Upper lobe of right lung (tissue), 1 donor: ENCODE data around the gene DUSP6. TPM values are rescaled to one million over a fixed set of nuclear protein-coding genes. Genes with fewer than 3 reads are reported as not detected.

Experiments
- ATAC-seq: fragments of 200-7000 bp; cut with Tn5 transposase; one replicate; pipeline ENCODE4 v1.9.1; 2020; ENCODE audit warnings: mild to moderate bottlenecking, moderate library complexity
- DNase-seq: peaks from one replicate; pipeline ENCODE4 v3.0.0-alpha.2; 2020
- H3K27ac ChIP-seq: fragments of 200-600 bp; one replicate; pipeline ENCODE4 v1.8.0; 2022
- H3K27me3 ChIP-seq: fragments of 200-600 bp; one replicate; pipeline ENCODE4 v1.8.0; 2022; ENCODE audit warnings: mild to moderate bottlenecking
- H3K36me3 ChIP-seq: fragments of 200-600 bp; one replicate; pipeline ENCODE4 v1.8.0; 2022
- H3K4me1 ChIP-seq: fragments of 200-600 bp; one replicate; pipeline ENCODE4 v1.8.0; 2022
- H3K4me3 ChIP-seq: fragments of 200-600 bp; one replicate; pipeline ENCODE4 v1.8.0; 2022; ENCODE audit warnings: mild to moderate bottlenecking
- H3K9me3 ChIP-seq: fragments of 200-600 bp; one replicate; pipeline ENCODE4 v1.8.0; 2022
- CTCF ChIP-seq: fragments of 200-600 bp; IDR thresholded peaks from one replicate; pipeline ENCODE4 v1.8.0; 2022; ENCODE audit warnings: antibody characterized with exemption
- intact Hi-C: fragments of 100-400 bp; cut with DNase I; formaldehyde crosslinking; loops from one replicate; pipeline ENCODE4 v1.11.0; 2022
- total RNA-seq: library from RNA; stranded (reverse); fragmentation: NEBNext Ultra II Directional; extraction: Animal tissue kit (Norgen Biotek cat#: 25700); gene quantifications from one replicate; pipeline ENCODE4 v1.2.1, GENCODE V29; 2021
- donor health status: DM: no; HTN: yes; CAD: no; lungs with severe emphysema.

The DUSP6 gene
- total RNA-seq, 1 donor from 2014 or later = 110 TPM

- Histone ChIP-seq H3K9me3 (no peaks in the 10 kb centered on the region), H3K27ac (peak overlapping the region; percentile 55), H3K4me3 (no peak overlapping the region), H3K27me3 (no peaks in the 10 kb centered on the region), H3K4me1 (peaks cover 40% of the 10 kb centered on the region), H3K36me3 (no peaks in the 10 kb centered on the region)
- ATAC-seq = no peak
- no peak for TF ChIP-seq CTCF
- no peak for DNase-seq
- intact Hi-C loops = no loop called here
These were observed 32.5 kb upstream of the DUSP6 start for GRCh38 chr12:89384807-89385206.

- no peaks in the 10 kb centered on the region for H3K36me3 ChIP-seq
- ATAC-seq (peak; percentile 79), DNase-seq (no peak)
- H3K9me3 ChIP-seq = no peaks in the 10 kb centered on the region
- H3K4me1 ChIP-seq = peaks cover 34% of the 10 kb centered on the region
- H3K27me3 ChIP-seq = no peaks in the 10 kb centered on the region
- H3K27ac ChIP-seq = peak overlapping the region; percentile 55
- intact Hi-C loops = no loop called here
- TF ChIP-seq CTCF = no peak
- H3K4me3 ChIP-seq = no peak overlapping the region
These were observed 31.9 kb upstream of the DUSP6 start for GRCh38 chr12:89384050-89384758.

GRCh38 chr12:89383235-89384049, 31.1 kb upstream of the DUSP6 start:
- no peaks in the 10 kb centered on the region for H3K36me3 ChIP-seq
- peak overlapping the region; percentile 55 for H3K27ac ChIP-seq
- DNase-seq (no peak), ATAC-seq (peak; percentile 38)
- intact Hi-C loops = no loop called here
- peaks cover 30% of the 10 kb centered on the region for H3K4me1 ChIP-seq
- no peaks in the 10 kb centered on the region for H3K9me3 ChIP-seq
- H3K27me3 ChIP-seq = no peaks in the 10 kb centered on the region
- H3K4me3 ChIP-seq = no peak overlapping the region
- no peak for TF ChIP-seq CTCF

- DNase-seq (no peak), ATAC-seq (peak; percentile 39)
- no peak overlapping the region for H3K27ac ChIP-seq
These were observed 30.0 kb upstream of the DUSP6 start for GRCh38 chr12:89382328-89382727.

GRCh38 chr12:89379839-89380467, 27.7 kb upstream of the DUSP6 start:
- H3K4me3 ChIP-seq = no peak overlapping the region
- intact Hi-C loops = no loop called here
- no peaks in the 10 kb centered on the region for H3K9me3 ChIP-seq
- ATAC-seq (no peak), DNase-seq (no peak)
- H3K27me3 ChIP-seq = no peaks in the 10 kb centered on the region
- no peaks in the 10 kb centered on the region for H3K36me3 ChIP-seq
- peaks cover 31% of the 10 kb centered on the region for H3K4me1 ChIP-seq
- no peak for TF ChIP-seq CTCF
- no peak overlapping the region for H3K27ac ChIP-seq

More at GRCh38 chr12:89382328-89382727, 30.0 kb upstream of the DUSP6 start:
- no peak for TF ChIP-seq CTCF
- H3K4me3 ChIP-seq = no peak overlapping the region
- H3K9me3 ChIP-seq = no peaks in the 10 kb centered on the region
- H3K36me3 ChIP-seq = no peaks in the 10 kb centered on the region
- H3K27me3 ChIP-seq = no peaks in the 10 kb centered on the region
- peaks cover 30% of the 10 kb centered on the region for H3K4me1 ChIP-seq
- intact Hi-C loops = no loop called here
